ENCODE data around the gene FOXD2.
A peak's percentile ranks its signal among the peaks of the same experiment; 100 is the strongest.

The FOXD2 gene

GRCh38 chr1:47459253-47459788 lies 21.5 kb downstream of the FOXD2 start:
- DNase-seq (ENCODE audit: low read depth) = no peak
- no peak overlapping the region for H3K4me3 ChIP-seq (ENCODE audit: control insufficient read depth, low read depth, low read length)
- TF ChIP-seq CTCF (conservative IDR thresholded peaks at IDR 0.05; ENCODE audit: control insufficient read depth, insufficient read depth, low read depth, low read length) = no peak

- no peak overlapping the region for H3K4me3 ChIP-seq (ENCODE audit: control insufficient read depth, low read depth, low read length)
- no peak for DNase-seq (ENCODE audit: low read depth)
- TF ChIP-seq CTCF (conservative IDR thresholded peaks at IDR 0.05; ENCODE audit: control insufficient read depth, insufficient read depth, low read depth, low read length) = no peak
Measured at GRCh38 chr1:47460040-47460439, 22.2 kb downstream of the FOXD2 start.

- no peak for TF ChIP-seq CTCF (conservative IDR thresholded peaks at IDR 0.05; ENCODE audit: control insufficient read depth, insufficient read depth, low read depth, low read length)
- H3K4me3 ChIP-seq (ENCODE audit: control insufficient read depth, low read depth, low read length) = no peak overlapping the region
- no peak for DNase-seq (ENCODE audit: low read depth)
Measured at GRCh38 chr1:47460456-47460855, 22.6 kb downstream of the FOXD2 start.

GRCh38 chr1:47465605-47466004 lies 27.8 kb downstream of the FOXD2 start:
- TF ChIP-seq CTCF (conservative IDR thresholded peaks at IDR 0.05; ENCODE audit: control insufficient read depth, insufficient read depth, low read depth, low read length) = no peak
- no peak overlapping the region for H3K4me3 ChIP-seq (ENCODE audit: control insufficient read depth, low read depth, low read length)
- no peak for DNase-seq (ENCODE audit: low read depth)

GRCh38 chr1:47468709-47469389 lies 31.0 kb downstream of the FOXD2 start:
- no peak overlapping the region for H3K4me3 ChIP-seq (ENCODE audit: control insufficient read depth, low read depth, low read length)
- TF ChIP-seq CTCF (conservative IDR thresholded peaks at IDR 0.05; ENCODE audit: control insufficient read depth, insufficient read depth, low read depth, low read length) = no peak
- DNase-seq (ENCODE audit: low read depth) = no peak

GRCh38 chr1:47469390-47469759 lies 31.5 kb downstream of the FOXD2 start:
- TF ChIP-seq CTCF (conservative IDR thresholded peaks at IDR 0.05; ENCODE audit: control insufficient read depth, insufficient read depth, low read depth, low read length) = no peak
- peak; percentile 12 for DNase-seq (ENCODE audit: low read depth)
- H3K4me3 ChIP-seq (ENCODE audit: control insufficient read depth, low read depth, low read length) = no peak overlapping the region
